Measurements from ENCODE around the gene AK4.

The AK4 gene

DNA sequence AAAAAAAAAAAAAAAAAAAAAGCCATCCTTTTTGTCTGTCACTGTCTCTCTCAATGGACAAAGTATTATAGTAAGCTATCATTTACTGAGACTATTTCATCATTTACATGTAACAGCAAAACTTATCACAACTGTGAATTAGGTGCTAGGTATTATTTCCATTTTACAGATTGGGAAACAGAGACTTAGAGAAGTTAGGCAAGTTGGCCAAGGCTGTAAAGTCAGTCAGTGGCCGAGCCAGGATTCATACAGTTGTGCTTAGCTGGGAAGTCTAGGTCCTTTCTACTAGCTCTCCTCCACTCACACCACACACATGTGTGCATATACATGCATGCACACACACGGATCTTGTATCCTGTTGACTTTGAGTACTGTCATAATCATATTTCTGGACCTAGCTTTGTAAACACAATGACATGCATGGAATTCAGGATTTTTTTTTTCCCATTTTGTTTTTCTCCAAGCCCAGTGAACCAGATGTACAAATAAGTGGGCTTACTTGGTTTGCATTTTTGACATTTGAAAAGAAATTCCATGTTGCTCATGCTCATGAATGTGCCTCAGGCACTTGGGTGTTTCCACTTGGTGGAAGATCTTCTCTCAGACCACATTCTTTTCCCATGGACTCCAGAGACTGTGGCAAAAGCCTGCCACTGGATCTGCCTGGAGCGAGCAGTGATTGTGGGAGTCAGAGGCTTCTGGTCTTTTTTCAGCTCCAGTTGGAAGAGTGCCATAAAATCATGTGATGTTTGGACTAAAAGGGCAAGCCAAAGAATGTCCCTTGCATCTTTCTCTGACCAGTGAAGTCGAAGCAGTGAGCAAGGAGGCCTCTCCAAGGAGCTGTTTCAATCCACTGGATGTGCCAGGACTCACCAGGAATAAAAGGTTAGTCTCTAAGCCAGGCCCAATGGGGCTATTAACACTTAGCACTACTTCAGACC, 99.7 kb downstream of the AK4 start:
- no peak for DNase-seq (ENCODE audit: low read depth in 2 of 2)

DNA sequence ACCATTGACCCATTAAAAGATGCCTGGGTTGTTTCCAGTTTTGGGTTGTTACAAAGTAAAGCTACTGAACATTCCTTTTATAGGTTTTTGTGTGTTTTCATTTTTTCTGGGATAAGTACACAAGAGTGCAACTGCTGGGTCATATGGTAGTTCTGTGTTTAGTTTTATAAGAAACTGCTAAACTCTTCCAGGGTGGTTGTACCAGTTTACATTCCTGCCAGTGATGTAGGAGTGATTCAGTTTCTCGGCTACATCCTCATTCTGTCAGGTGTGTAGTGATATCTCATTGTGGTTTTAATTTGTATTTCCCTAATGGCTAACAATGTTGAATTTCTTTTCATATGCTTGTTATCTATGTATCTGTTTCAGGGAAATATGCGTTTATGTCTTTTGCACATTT, 102.8 kb downstream of the AK4 start:
- no peak for DNase-seq (ENCODE audit: low read depth in 2 of 2)

DNA sequence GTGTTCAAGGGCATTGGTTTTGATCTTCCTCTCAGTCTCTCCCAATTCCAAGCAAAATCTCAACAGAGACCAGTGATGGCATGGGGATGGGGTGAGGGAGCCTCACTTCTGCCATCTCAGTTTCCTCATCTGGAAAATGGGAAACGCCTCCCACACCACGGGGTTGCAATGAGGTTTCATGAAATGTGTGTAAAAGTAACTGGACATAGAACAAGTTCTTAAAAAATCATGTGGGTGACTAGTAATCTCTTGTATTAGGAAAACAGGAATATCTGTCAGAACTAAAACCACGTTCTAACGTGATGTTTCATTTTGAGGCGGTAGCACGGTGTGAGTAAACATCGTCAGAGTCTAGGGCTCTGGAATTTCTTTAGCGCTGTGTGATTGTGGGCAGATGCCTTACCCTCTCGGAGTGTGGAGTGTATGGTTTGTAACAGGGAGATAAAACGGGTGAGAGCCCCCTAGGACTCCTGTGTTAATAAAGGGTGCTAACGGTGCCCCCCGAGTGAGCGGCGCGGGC, 105.9 kb downstream of the AK4 start:
- no peak for DNase-seq (ENCODE audit: low read depth in 2 of 2)

GRCh38 chr1:65254320-65255034, 106.5 kb downstream of the AK4 start:
- DNase-seq (ENCODE audit: low read depth in 2 of 2), result no peak

GRCh38 chr1:65255035-65255655, 107.1 kb downstream of the AK4 start:
- DNase-seq (ENCODE audit: low read depth in 2 of 2), result no peak

GRCh38 chr1:65255656-65256050, 107.7 kb downstream of the AK4 start:
- DNase-seq (ENCODE audit: low read depth in 2 of 2), result no peak

DNA sequence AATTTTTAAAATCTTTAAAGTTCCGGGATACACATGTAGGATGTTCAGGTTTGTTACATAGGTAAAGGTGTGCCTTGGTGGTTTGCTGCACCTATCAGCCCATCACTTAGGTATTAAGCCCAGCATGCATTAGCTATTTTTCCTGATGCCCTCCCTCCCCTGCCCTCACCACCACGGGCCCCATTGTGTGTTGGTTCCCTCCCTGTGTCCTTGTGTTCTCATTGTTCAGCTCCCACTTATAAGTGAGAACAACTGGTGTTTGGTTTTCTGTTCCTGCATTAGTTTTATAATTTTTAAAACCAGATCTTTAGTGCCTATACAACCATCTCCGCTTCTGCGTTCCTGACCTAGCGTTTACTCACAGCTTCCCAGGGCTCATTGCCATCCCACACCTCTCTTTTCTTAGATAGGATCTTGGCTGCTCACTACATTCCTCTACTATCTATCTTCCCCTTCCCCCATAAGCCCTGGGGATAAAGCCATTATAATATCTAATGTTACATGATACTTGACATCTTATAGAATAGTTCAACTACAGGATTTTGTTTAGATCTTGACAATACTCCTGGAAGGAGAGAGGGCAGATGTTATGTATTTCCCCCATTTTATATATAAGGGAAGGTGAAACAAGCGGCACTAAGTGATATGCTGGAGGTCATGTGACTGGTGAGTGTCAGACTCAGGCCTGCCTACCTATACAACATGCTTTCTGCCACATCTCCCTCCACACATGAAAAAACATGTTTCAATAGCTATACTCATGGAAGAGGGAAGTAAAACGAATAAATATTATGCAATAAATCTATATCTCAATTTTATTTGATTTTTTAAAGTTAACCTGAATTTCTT, 109.1 kb downstream of the AK4 start:
- no peak for DNase-seq (ENCODE audit: low read depth in 2 of 2)

GRCh38 chr1:65258106-65258505, 110.1 kb downstream of the AK4 start:
- no peak for DNase-seq (ENCODE audit: low read depth in 2 of 2)

- DNase-seq (ENCODE audit: low read depth in 2 of 2), result no peak
Measured at GRCh38 chr1:65259816-65260215, 111.8 kb downstream of the AK4 start.

DNA sequence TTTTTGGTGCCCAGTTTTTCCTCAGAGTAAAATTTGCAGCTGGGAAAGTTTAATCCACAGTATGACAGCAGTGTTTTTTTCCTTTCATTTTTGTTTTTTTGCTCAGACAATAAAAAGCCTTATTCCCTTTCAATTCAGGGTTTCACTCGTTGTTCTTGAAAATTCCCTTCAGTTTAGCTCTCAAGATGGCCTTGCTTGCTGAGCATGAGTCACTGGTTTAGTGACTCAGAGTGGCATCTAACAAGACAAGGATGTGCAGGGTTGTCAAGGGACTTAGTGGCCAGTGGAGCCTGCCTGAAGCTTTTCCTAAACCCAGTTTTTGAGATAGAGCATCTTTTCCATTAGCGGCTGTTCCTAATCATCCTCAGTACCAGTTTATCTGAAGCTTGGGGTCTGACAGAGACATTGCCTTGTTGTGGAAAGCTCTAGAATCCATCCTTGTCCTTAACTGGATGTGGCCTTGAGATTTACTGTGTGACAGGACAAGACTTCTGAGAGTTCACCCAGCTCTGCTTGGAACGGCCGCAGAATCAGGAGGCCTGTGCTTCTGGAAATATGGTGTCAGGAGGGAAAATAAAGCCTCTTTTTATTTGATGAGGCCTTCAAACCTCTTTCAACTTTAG, 113.0 kb downstream of the AK4 start:
- DNase-seq (ENCODE audit: low read depth in 2 of 2), result no peak

GRCh38 chr1:65263286-65263685, 115.3 kb downstream of the AK4 start:
- no peak for DNase-seq (ENCODE audit: low read depth in 2 of 2)

DNA sequence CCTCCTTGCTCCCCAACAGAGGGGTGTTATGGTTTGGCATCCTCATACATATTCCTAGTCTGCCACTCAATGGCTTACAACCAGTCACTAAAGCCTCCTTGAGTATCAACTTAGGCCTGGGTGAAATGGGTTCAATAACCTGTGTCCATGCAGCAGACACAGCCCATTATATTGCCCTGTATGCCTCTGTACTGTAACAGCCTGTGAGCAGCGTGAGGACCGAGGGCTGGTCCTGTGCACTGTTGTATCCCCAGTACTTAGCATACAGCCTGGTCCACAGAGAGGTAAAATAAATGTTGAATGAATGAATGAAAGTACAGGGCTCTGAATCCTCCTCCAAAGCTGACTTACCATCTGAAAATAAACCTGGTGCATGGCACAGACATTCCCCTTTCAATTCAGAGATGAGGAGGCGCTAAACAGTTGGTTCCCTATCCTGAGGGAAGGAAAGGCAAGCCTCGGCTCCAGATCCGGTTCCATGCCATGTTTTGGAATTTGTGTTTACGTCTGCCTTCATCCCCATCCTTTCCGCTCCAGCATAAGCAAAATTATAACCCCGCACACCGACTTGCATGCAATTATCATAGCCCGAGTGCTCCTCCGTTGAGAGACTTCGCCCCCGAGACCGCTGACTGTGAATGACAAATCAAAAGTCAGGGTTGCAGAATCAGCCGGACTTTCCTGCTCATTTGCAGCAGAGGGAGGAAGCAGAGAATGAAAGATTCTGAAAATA, 116.4 kb downstream of the AK4 start:
- DNase-seq (ENCODE audit: low read depth in 2 of 2), result no peak

GRCh38 chr1:65265296-65265650, 117.3 kb downstream of the AK4 start:
- DNase-seq (ENCODE audit: low read depth in 2 of 2), result no peak

GRCh38 chr1:65265651-65266351, 117.8 kb downstream of the AK4 start:
- no peak for DNase-seq (ENCODE audit: low read depth in 2 of 2)

GRCh38 chr1:65266476-65266875, 118.5 kb downstream of the AK4 start:
- DNase-seq (ENCODE audit: low read depth in 2 of 2), result no peak

GRCh38 chr1:65267271-65267670, 119.3 kb downstream of the AK4 start:
- DNase-seq (ENCODE audit: low read depth in 2 of 2), result no peak

DNA sequence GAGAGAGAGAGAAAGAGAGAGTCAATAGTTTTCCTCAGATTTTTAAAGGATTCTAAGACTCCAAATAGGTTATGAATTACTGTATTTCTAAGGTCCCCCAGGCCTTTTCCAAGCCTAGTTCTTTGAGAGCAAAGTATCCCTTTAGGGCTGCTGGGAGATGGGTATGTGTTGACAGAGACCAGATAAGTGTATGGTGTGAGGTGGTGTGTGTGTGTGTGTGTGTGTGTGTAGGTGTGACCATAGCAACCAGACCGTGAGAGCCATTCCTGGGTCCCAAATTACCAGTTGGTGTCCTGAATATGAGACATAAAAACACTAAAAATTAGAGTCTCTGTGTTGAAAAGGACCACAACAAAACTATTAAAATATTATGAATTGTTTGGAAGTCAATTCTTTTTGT, 119.7 kb downstream of the AK4 start:
- no peak for DNase-seq (ENCODE audit: low read depth in 2 of 2)

- no peak for DNase-seq (ENCODE audit: low read depth in 2 of 2)
Measured at GRCh38 chr1:65269612-65270011, 121.6 kb downstream of the AK4 start.

DNA sequence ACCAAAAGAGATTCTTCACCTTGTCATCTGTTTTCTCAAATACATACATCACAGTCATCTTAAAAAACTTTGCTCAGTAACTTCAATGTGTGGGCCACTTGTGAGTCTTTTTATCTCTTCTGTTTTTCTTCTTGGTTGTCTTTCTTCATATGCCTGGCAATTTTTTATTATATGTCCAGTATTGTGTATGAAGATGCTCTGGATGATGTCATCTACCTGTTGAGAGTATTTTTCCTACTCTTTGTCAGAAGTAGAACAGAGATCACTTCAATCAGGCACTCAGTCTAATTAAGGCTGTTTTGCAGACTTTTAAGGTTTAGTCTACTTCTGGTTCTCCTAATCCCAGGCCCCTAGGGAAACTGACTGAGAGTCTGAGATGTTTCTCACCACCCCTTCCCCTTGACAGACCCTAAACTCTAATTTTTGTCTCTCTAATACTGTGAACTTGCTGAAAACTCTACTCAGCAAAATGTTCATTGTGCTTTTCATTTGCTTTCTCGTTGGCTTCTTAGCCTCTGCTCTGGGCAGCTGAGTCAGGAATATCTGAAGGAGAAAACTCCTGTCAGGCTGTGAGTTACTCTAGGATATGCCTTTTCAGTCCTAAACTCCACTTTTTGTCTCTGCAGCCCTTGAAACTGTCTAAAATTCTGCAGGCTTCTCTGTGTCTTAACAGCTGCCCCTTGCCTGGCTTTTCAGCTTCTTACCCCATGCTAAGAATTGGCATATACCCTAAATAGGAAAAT, 128.4 kb downstream of the AK4 start:
- DNase-seq (ENCODE audit: low read depth in 2 of 2), result no peak

Data from fibroblast of skin of left biceps (primary cell).